ENCODE measurements around the gene SIVA1.

DNA sequence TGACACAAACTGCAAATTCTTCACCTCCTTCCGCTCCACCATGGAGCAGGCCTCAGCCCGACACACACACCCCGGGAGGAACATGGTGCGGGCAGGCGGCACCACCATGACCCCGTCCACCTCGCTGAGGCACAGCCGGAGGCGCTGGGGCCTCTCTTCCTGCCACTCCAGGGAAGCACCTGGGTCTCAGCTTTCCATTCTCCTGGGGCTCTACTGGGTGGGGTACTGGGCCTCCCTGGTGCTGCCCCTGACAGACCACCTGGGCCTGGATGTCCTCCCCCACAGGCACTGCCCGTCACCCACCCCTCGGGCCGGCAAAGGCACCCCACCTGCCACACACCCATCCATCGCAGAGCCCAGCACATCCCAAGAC, 32.7 kb downstream of the SIVA1 start:
- TF ChIP-seq, protein P1, sequence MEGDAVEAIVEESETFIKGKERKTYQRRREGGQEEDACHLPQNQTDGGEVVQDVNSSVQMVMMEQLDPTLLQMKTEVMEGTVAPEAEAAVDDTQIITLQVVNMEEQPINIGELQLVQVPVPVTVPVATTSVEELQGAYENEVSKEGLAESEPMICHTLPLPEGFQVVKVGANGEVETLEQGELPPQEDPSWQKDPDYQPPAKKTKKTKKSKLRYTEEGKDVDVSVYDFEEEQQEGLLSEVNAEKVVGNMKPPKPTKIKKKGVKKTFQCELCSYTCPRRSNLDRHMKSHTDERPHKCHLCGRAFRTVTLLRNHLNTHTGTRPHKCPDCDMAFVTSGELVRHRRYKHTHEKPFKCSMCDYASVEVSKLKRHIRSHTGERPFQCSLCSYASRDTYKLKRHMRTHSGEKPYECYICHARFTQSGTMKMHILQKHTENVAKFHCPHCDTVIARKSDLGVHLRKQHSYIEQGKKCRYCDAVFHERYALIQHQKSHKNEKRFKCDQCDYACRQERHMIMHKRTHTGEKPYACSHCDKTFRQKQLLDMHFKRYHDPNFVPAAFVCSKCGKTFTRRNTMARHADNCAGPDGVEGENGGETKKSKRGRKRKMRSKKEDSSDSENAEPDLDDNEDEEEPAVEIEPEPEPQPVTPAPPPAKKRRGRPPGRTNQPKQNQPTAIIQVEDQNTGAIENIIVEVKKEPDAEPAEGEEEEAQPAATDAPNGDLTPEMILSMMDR (IDR thresholded peaks at IDR 0.05; ENCODE audit: low read depth, low read length, missing input control) = no peak
- TF ChIP-seq TAF1 (conservative IDR thresholded peaks at IDR 0.05) (no peak), JUND (IDR thresholded peaks at IDR 0.05) (no peak), SP1 (IDR thresholded peaks at IDR 0.05) (no peak), GABPA (IDR thresholded peaks at IDR 0.05 in 1 of 2, conservative IDR thresholded peaks at IDR 0.05 in 1 of 2) (no peak), YY1 (IDR thresholded peaks at IDR 0.05) (no peak)
- TF ChIP-seq, protein P2, sequence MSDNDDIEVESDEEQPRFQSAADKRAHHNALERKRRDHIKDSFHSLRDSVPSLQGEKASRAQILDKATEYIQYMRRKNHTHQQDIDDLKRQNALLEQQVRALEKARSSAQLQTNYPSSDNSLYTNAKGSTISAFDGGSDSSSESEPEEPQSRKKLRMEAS (IDR thresholded peaks at IDR 0.05) = no peak
- TF ChIP-seq, protein P3, sequence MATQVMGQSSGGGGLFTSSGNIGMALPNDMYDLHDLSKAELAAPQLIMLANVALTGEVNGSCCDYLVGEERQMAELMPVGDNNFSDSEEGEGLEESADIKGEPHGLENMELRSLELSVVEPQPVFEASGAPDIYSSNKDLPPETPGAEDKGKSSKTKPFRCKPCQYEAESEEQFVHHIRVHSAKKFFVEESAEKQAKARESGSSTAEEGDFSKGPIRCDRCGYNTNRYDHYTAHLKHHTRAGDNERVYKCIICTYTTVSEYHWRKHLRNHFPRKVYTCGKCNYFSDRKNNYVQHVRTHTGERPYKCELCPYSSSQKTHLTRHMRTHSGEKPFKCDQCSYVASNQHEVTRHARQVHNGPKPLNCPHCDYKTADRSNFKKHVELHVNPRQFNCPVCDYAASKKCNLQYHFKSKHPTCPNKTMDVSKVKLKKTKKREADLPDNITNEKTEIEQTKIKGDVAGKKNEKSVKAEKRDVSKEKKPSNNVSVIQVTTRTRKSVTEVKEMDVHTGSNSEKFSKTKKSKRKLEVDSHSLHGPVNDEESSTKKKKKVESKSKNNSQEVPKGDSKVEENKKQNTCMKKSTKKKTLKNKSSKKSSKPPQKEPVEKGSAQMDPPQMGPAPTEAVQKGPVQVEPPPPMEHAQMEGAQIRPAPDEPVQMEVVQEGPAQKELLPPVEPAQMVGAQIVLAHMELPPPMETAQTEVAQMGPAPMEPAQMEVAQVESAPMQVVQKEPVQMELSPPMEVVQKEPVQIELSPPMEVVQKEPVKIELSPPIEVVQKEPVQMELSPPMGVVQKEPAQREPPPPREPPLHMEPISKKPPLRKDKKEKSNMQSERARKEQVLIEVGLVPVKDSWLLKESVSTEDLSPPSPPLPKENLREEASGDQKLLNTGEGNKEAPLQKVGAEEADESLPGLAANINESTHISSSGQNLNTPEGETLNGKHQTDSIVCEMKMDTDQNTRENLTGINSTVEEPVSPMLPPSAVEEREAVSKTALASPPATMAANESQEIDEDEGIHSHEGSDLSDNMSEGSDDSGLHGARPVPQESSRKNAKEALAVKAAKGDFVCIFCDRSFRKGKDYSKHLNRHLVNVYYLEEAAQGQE (IDR thresholded peaks at IDR 0.05) = no peak
